ENCODE data around the gene ARPC5L. TPM values are rescaled to one million over a fixed set of nuclear protein-coding genes. Genes with fewer than 3 reads are reported as not detected.

Gene ARPC5L
- total and polyA plus RNA-seq, 2 of the 13 experiments (the other 11 are each of a cell fraction or from before 2014, with no cell fraction given), result 29.9 to 33.8 TPM

DNA sequence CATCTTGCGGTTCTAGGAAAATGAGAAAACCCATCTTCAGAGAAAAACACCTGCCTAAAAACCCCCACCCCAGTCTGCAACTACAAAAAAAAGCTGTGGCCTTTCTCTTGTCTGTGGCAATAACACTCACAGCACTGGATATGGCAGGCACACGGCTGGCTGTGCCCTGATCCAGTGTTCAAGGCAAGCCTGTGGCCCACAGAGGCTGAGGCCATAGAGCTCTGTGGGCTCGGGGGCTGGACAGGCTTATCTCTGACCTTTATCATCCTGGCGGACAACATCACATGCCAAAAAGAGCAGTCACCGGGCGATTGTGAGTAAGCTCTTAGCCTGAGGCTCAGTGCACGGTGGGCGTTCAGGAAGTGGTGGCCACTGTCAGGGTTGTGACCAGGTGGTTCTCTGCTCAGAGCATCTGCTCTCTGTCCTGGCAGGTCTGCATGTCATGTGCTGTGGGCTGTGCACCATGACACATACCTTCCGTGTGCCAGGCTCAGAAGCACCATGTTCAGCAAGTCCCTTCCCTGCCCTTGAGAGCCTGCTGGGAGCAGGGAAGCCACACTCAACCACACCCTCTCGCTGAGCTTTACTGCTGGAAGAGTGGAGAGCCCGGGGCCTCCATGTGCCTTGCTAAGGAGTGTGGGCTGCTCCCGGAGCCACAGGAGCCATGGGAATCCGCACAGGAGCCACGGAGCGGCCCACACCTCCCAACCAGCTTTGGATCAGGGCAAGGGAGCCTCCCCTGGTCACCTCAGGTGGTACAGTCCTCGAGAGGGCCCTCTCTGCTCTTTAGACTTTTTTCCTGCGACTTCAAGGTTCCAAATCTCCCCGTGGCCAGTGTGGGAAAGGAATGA is 43.3 kb upstream of the ARPC5L start (continued):
- TF ChIP-seq, protein P1, sequence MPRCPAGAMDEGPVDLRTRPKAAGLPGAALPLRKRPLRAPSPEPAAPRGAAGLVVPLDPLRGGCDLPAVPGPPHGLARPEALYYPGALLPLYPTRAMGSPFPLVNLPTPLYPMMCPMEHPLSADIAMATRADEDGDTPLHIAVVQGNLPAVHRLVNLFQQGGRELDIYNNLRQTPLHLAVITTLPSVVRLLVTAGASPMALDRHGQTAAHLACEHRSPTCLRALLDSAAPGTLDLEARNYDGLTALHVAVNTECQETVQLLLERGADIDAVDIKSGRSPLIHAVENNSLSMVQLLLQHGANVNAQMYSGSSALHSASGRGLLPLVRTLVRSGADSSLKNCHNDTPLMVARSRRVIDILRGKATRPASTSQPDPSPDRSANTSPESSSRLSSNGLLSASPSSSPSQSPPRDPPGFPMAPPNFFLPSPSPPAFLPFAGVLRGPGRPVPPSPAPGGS (CRISPR knock-in tag; IDR thresholded peaks at IDR 0.05), result peak; percentile 47; the same call in 1 of the 2 replicates
- TF ChIP-seq RFXAP (CRISPR knock-in tag; IDR thresholded peaks at IDR 0.05; ENCODE audit: borderline replicate concordance) (peak; percentile 56; the same call in 1 of the 2 replicates), MTA3 (CRISPR knock-in tag; IDR thresholded peaks at IDR 0.05) (no peak), STAT6 (CRISPR knock-in tag; IDR thresholded peaks at IDR 0.05; ENCODE audit: borderline replicate concordance) (0 out of 2 replicates have a peak, but pooled peaks have one; percentile 69), NFE2 (CRISPR knock-in tag; IDR thresholded peaks at IDR 0.05) (no peak), ZNF569 (CRISPR knock-in tag; IDR thresholded peaks at IDR 0.05; ENCODE audit: borderline replicate concordance) (no peak), LCORL (IDR thresholded peaks at IDR 0.05) (no peak), LCORL (CRISPR knock-in tag; IDR thresholded peaks at IDR 0.05) (peak; percentile 74), ZNF629 (CRISPR knock-in tag; conservative IDR thresholded peaks at IDR 0.05) (no peak), SP2 (CRISPR knock-in tag; IDR thresholded peaks at IDR 0.05) (no peak), MLX (CRISPR knock-in tag; IDR thresholded peaks at IDR 0.05) (peak; percentile 46; the same call in 1 of the 2 replicates)
- TF ChIP-seq, protein P2, sequence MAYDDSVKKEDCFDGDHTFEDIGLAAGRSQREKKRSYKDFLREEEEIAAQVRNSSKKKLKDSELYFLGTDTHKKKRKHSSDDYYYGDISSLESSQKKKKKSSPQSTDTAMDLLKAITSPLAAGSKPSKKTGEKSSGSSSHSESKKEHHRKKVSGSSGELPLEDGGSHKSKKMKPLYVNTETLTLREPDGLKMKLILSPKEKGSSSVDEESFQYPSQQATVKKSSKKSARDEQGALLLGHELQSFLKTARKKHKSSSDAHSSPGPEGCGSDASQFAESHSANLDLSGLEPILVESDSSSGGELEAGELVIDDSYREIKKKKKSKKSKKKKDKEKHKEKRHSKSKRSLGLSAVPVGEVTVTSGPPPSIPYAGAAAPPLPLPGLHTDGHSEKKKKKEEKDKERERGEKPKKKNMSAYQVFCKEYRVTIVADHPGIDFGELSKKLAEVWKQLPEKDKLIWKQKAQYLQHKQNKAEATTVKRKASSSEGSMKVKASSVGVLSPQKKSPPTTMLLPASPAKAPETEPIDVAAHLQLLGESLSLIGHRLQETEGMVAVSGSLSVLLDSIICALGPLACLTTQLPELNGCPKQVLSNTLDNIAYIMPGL (CRISPR knock-in tag; IDR thresholded peaks at IDR 0.05; ENCODE audit: borderline replicate concordance in 1 of 2, low read depth in 1 of 2), result 0 out of 4 replicates have a peak, but pooled peaks have one; percentile 2 to 32
- TF ChIP-seq, protein P3, sequence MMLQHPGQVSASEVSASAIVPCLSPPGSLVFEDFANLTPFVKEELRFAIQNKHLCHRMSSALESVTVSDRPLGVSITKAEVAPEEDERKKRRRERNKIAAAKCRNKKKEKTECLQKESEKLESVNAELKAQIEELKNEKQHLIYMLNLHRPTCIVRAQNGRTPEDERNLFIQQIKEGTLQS (CRISPR knock-in tag; IDR thresholded peaks at IDR 0.05), result peak; percentile 47
- TF ChIP-seq, protein P4, sequence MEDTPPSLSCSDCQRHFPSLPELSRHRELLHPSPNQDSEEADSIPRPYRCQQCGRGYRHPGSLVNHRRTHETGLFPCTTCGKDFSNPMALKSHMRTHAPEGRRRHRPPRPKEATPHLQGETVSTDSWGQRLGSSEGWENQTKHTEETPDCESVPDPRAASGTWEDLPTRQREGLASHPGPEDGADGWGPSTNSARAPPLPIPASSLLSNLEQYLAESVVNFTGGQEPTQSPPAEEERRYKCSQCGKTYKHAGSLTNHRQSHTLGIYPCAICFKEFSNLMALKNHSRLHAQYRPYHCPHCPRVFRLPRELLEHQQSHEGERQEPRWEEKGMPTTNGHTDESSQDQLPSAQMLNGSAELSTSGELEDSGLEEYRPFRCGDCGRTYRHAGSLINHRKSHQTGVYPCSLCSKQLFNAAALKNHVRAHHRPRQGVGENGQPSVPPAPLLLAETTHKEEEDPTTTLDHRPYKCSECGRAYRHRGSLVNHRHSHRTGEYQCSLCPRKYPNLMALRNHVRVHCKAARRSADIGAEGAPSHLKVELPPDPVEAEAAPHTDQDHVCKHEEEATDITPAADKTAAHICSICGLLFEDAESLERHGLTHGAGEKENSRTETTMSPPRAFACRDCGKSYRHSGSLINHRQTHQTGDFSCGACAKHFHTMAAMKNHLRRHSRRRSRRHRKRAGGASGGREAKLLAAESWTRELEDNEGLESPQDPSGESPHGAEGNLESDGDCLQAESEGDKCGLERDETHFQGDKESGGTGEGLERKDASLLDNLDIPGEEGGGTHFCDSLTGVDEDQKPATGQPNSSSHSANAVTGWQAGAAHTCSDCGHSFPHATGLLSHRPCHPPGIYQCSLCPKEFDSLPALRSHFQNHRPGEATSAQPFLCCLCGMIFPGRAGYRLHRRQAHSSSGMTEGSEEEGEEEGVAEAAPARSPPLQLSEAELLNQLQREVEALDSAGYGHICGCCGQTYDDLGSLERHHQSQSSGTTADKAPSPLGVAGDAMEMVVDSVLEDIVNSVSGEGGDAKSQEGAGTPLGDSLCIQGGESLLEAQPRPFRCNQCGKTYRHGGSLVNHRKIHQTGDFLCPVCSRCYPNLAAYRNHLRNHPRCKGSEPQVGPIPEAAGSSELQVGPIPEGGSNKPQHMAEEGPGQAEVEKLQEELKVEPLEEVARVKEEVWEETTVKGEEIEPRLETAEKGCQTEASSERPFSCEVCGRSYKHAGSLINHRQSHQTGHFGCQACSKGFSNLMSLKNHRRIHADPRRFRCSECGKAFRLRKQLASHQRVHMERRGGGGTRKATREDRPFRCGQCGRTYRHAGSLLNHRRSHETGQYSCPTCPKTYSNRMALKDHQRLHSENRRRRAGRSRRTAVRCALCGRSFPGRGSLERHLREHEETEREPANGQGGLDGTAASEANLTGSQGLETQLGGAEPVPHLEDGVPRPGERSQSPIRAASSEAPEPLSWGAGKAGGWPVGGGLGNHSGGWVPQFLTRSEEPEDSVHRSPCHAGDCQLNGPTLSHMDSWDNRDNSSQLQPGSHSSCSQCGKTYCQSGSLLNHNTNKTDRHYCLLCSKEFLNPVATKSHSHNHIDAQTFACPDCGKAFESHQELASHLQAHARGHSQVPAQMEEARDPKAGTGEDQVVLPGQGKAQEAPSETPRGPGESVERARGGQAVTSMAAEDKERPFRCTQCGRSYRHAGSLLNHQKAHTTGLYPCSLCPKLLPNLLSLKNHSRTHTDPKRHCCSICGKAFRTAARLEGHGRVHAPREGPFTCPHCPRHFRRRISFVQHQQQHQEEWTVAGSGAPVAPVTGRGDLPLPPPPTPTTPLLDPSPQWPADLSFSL (CRISPR knock-in tag; IDR thresholded peaks at IDR 0.05), result peak; percentile 50; the same call in 1 of the 2 replicates
